ENCODE results near the gene MSH3.

DNA sequence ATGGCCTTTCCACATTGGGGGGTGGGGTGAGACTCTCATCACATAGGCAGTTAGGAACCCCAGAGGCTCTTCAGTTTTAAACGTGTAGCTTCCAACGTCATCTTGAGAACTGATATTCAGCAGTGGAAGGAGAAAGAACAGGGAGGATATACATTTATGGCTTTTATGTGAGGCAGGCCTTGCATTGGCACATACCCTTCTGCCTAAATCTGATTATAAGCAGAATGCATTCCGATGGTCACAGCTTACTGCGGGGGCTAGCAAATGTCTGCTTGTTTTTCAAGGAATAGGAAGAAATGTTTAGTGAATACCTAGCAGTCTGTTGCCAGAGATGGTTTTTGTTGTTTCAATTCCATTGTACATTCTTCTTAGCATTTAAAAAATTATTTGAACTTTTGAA is 99.3 kb downstream of the MSH3 start:
- TF ChIP-seq YY1 (IDR thresholded peaks at IDR 0.05; ENCODE audit: insufficient read depth, insufficient read length) (no peak), SUZ12 (IDR thresholded peaks at IDR 0.05; ENCODE audit: extremely low read depth, insufficient read depth, insufficient read length) (no peak)
